GM12878 (cell line): ENCODE measurements around the gene SYT12. TPM values are rescaled to one million over a fixed set of nuclear protein-coding genes. Genes with fewer than 3 reads are reported as not detected.

ENCODE experiments used
- ATAC-seq: fragments of 200-7000 bp; cut with Tn5 transposase; 3 replicates; pipeline ENCODE4 v1.9.1; 2020; ENCODE audit warnings: mild to moderate bottlenecking, moderate library complexity
- BruUV-seq: library from RNA; stranded (reverse); fragments of 400-500 nt; replicated peaks from 2 replicates; lab custom pipeline; 2021; lab: Mats Ljungman, UMichigan
- CTCF ChIA-PET: fragments of 300-600 bp; sonication (Branson Sonifier 250); formaldehyde crosslinking; extraction: SDS; loops from one replicate; lab custom pipeline; 2021; ENCODE audit warnings: inconsistent platforms; lab: Yijun Ruan, JAX
- POLR2A ChIA-PET: fragments of 350-600 bp; formaldehyde crosslinking; extraction: SDS; loops from one replicate; lab custom pipeline; 2021; ENCODE audit warnings: inconsistent platforms; lab: Charles Lee
- RAD21 ChIA-PET: fragments of 300-600 bp; sonication (Branson Sonifier 250); formaldehyde crosslinking; loops from one replicate; lab custom pipeline; 2023; ENCODE audit warnings: antibody characterized with exemption; ENCODE audit not compliant: unreplicated experiment; lab: Charles Lee
- SMC1A ChIA-PET: fragments of 300-600 bp; sonication (Branson Sonifier 250); formaldehyde crosslinking; loops from one replicate; lab custom pipeline; 2023; ENCODE audit not compliant: unreplicated experiment, uncharacterized antibody; lab: Charles Lee
- DNase-seq: peaks from one replicate; pipeline ENCODE4 v3.0.0-alpha.2; 2011; ENCODE audit warnings: low read depth, low spot score
- FAIRE-seq: peaks from 3 replicates; lab custom pipeline; 2011; peaks lifted over from hg19 to GRCh38; lab: Jason Lieb, UNC
- H2AFZ ChIP-seq: 2 replicates; pipeline ENCODE4 v1.6.0; 2011; ENCODE audit warnings: low read depth, low read length, control low read depth; ENCODE audit not compliant: control insufficient read depth
- H3K27ac ChIP-seq: 2 replicates; pipeline ENCODE4 v1.5.1; 2011; ENCODE audit warnings: control low read depth; ENCODE audit not compliant: control insufficient read depth, insufficient read depth
- H3K27me3 ChIP-seq, 2 experiments: replicated peaks in 1 of 2; 2 replicates each; pipeline versions ENCODE4 v1.6.0 to v1.6.1; 2011; ENCODE audit warnings: low read length in 1 of 2; ENCODE audit not compliant: control insufficient read depth in 2 of 2, insufficient read depth in 2 of 2
- H3K36me3 ChIP-seq, 2 experiments: 2 replicates each; pipeline ENCODE4 v1.5.1; 2011; ENCODE audit warnings: low read length in 1 of 2; ENCODE audit not compliant: control insufficient read depth in 2 of 2, insufficient read depth in 2 of 2
- H3K4me1 ChIP-seq: 2 replicates; pipeline ENCODE4 v1.6.1; 2011; ENCODE audit warnings: mild to moderate bottlenecking, low read length, moderate library complexity, mixed read lengths; ENCODE audit not compliant: control insufficient read depth, insufficient read depth
- H3K4me2 ChIP-seq: 2 replicates; pipeline ENCODE4 v1.6.0; 2011; ENCODE audit warnings: control low read depth; ENCODE audit not compliant: control insufficient read depth, insufficient read depth
- H3K4me3 ChIP-seq: fragments of 200-600 bp; sonication (generic); 2 replicates; pipeline ENCODE4 v1.5.1; 2016
- H3K79me2 ChIP-seq: 2 replicates; pipeline ENCODE4 v1.6.0; 2011; ENCODE audit warnings: low read length; ENCODE audit not compliant: control insufficient read depth, insufficient read depth
- H3K9ac ChIP-seq: 2 replicates; pipeline ENCODE4 v1.8.0; 2011; ENCODE audit warnings: low read length, control low read depth, mixed read lengths; ENCODE audit not compliant: control insufficient read depth, insufficient read depth
- H3K9me3 ChIP-seq: replicated peaks from 3 replicates; pipeline ENCODE4 v1.5.1; 2011; ENCODE audit warnings: mild to moderate bottlenecking, low read length; ENCODE audit not compliant: control insufficient read depth, insufficient read depth
- H4K20me1 ChIP-seq: 2 replicates; pipeline ENCODE4 v1.6.0; 2011; ENCODE audit not compliant: control insufficient read depth, insufficient read depth
- ATF3 ChIP-seq: IDR thresholded peaks from 2 replicates; pipeline ENCODE4 v1.6.1; 2011; ENCODE audit warnings: low read depth, mild to moderate bottlenecking, low read length, moderate library complexity, borderline replicate concordance; ENCODE audit errors: extremely low read depth
- ELK1 ChIP-seq: IDR thresholded peaks from 2 replicates; pipeline ENCODE4 v1.6.1; 2012; ENCODE audit warnings: low read depth, low read length, improper control_type of control experiment
- ESRRA ChIP-seq: IDR thresholded peaks from 2 replicates; pipeline ENCODE4 v1.6.1; 2012; ENCODE audit warnings: mild to moderate bottlenecking, low read length, improper control_type of control experiment
- GATAD2B ChIP-seq: fragments of 450-650 bp; conservative IDR thresholded peaks from 2 replicates; pipeline ENCODE4 v1.6.1; 2017; ENCODE audit warnings: low read depth, mild to moderate bottlenecking, moderate library complexity
- HSF1 ChIP-seq: fragments of 150-350 bp; IDR thresholded peaks from 2 replicates; pipeline ENCODE4 v1.6.1; 2014; ENCODE audit warnings: mild to moderate bottlenecking, low read depth, low read length
- NBN ChIP-seq: fragments of 450-650 bp; IDR thresholded peaks from 2 replicates; pipeline ENCODE4 v1.6.1; 2016
- NFIC ChIP-seq: IDR thresholded peaks from 2 replicates; pipeline ENCODE4 v1.6.1; 2012; ENCODE audit warnings: low read depth, mild to moderate bottlenecking, inconsistent platforms, low read length, moderate library complexity
- RUNX3 ChIP-seq: IDR thresholded peaks from 2 replicates; pipeline ENCODE4 v1.6.1; 2012; ENCODE audit warnings: low read length, inconsistent platforms
- SIX5 ChIP-seq: IDR thresholded peaks from 2 replicates; pipeline ENCODE4 v1.6.1; 2011; ENCODE audit warnings: mild to moderate bottlenecking, low read depth, low read length, moderate library complexity; ENCODE audit not compliant: severe bottlenecking
- SMARCA5 ChIP-seq: fragments of 450-650 bp; IDR thresholded peaks from 2 replicates; pipeline ENCODE4 v1.6.1; 2017; ENCODE audit warnings: mild to moderate bottlenecking
- TAF1 ChIP-seq: IDR thresholded peaks from 2 replicates; pipeline ENCODE4 v1.6.1; 2011; ENCODE audit warnings: mild to moderate bottlenecking, low read depth, low read length, borderline replicate concordance
- USF2 ChIP-seq: IDR thresholded peaks from 2 replicates; pipeline ENCODE4 v1.6.1; 2011; ENCODE audit warnings: low read depth, low read length, improper control_type of control experiment, borderline replicate concordance
- WRNIP1 ChIP-seq: IDR thresholded peaks from 2 replicates; pipeline ENCODE4 v1.6.1; 2011; ENCODE audit warnings: low read depth, low read length, improper control_type of control experiment, borderline replicate concordance
- YY1 ChIP-seq: IDR thresholded peaks from 2 replicates; pipeline ENCODE4 v1.6.1; 2011; ENCODE audit warnings: low read depth, mild to moderate bottlenecking, low read length
- ZNF592 ChIP-seq: fragments of 450-650 bp; IDR thresholded peaks from 2 replicates; pipeline ENCODE4 v1.6.1; 2017; ENCODE audit warnings: mild to moderate bottlenecking, moderate library complexity
- WGBS: methylation state at CpG from one replicate; pipeline ENCODE4 v1.1.6; 2016; ENCODE audit warnings: low lambda C conversion rate; ENCODE audit not compliant: insufficient replicate concordance, insufficient coverage; ENCODE audit errors: missing lambda C conversion rate; 5-methylcytosine and 5-hydroxymethylcytosine counted together
- in situ Hi-C: fragments of 300-500 bp; cut with MboI; formaldehyde crosslinking; loops from 9 replicates; pipeline ENCODE4 v1.14.3; 2018; ENCODE audit warnings: mixed read lengths
- intact Hi-C: fragments of 100-400 bp; cut with micrococcal nuclease; formaldehyde crosslinking; loops from one replicate; pipeline ENCODE4 v1.14.2; 2022; ENCODE audit not compliant: unreplicated experiment
- polyA plus RNA-seq, 11 experiments: library from polyadenylated mRNA; depleted of rRNA in 4 of 11; unstranded in 6 of 11; stranded (reverse) in 5 of 11; fragments of >200 nt; fragmentation: Nextera tagmentation in 4 of 11; fragmentation: Illumina TruSeq in 1 of 11; extraction: Ambion mirVana in 4 of 11; extraction: Trizol in 1 of 11; gene quantifications; 1 replicate in 1 of 11; 2 replicates in 10 of 11; pipeline versions ENCODE4 v1.2.1 to v1.2.3, GENCODE V29; 2011 to 2016; ENCODE audit warnings: inconsistent platforms in 2 of 11, missing spikeins in 2 of 11, low read depth in 1 of 11
- total RNA-seq, 4 experiments: library from RNA; depleted of rRNA in 3 of 4; stranded (reverse); fragments of >200 nt in 3 of 4; fragmentation: Illumina TruSeq in 1 of 4; extraction: Trizol in 1 of 4; gene quantifications; 2 replicates each; pipeline versions ENCODE4 v1.2.1 to v1.2.3, GENCODE V29; 2013 to 2021

The SYT12 gene
- total and polyA plus RNA-seq, 10 of the 15 experiments (the other 5 are each of a cell fraction or from before 2014, with no cell fraction given), result 0.02 to 2.3 (median 0.84) TPM; not detected in 1

- TF ChIP-seq USF2, result no peak
- no peak for TF ChIP-seq ELK1
- no peak for TF ChIP-seq NFIC
- no peak for TF ChIP-seq ESRRA
- TF ChIP-seq YY1, result no peak
Measured at GRCh38 chr11:66986178-66986545, 36.8 kb upstream of the SYT12 start (continued).

GRCh38 chr11:66987158-66987620, 35.7 kb upstream of the SYT12 start:
- intact Hi-C loops (no loop called here), in situ Hi-C loops (no loop called here)
- ChIA-PET CTCF (interaction anchor here (0.6 kb wide), 1 partner anchor 114 kb away, joined by 4 read pairs; no protein-coding TSS in a partner anchor), SMC1A (no interaction called here), POLR2A (no interaction called here), RAD21 (no interaction called here)
- peaks cover 2% of the 10 kb centered on the region; the same call in 1 of the 2 replicates for H3K4me1 ChIP-seq
- H3K4me3 ChIP-seq, result no peak overlapping the region
- WGBS, result 20% methylated on average over 5 of the region's 6 CpGs
- DNase-seq (no peak), FAIRE-seq (no peak), ATAC-seq (no peak)
- no peak overlapping the region for H3K9ac ChIP-seq
- no peak overlapping the region for H3K4me2 ChIP-seq
- no peaks in the 10 kb centered on the region for H3K27me3 ChIP-seq
- H3K27ac ChIP-seq, result no peak overlapping the region
- no peak overlapping the region for H2AFZ ChIP-seq
- no TSS peak for BruUV-seq
- H3K36me3 ChIP-seq, result no peaks in the 10 kb centered on the region
- no peaks in the 10 kb centered on the region; the same call in 2 of the 3 replicates for H3K9me3 ChIP-seq
- H4K20me1 ChIP-seq, result no peaks in the 10 kb centered on the region
- TF ChIP-seq ZNF592, result no peak
- no peak for TF ChIP-seq SIX5
- TF ChIP-seq GATAD2B, result no peak
- TF ChIP-seq NBN, result no peak
- no peak for TF ChIP-seq SMARCA5
- TF ChIP-seq TAF1, result no peak
- TF ChIP-seq HSF1, result no peak
- no peak for TF ChIP-seq ATF3
- TF ChIP-seq WRNIP1, result no peak
- no peak for TF ChIP-seq RUNX3
- no peaks in the 10 kb centered on the region for H3K79me2 ChIP-seq
